ENCODE results near the gene POGZ. TPM values are rescaled to one million over a fixed set of nuclear protein-coding genes. Genes with fewer than 3 reads are reported as not detected.
"Not testable (repeated sequence)": the region's sequence is repeated elsewhere in the genome, so short reads cannot be mapped to it uniquely, and the experiment has no call there.

Gene POGZ
- total RNA-seq, 1 experiment from 2014 or later, result 7.9 TPM

DNA sequence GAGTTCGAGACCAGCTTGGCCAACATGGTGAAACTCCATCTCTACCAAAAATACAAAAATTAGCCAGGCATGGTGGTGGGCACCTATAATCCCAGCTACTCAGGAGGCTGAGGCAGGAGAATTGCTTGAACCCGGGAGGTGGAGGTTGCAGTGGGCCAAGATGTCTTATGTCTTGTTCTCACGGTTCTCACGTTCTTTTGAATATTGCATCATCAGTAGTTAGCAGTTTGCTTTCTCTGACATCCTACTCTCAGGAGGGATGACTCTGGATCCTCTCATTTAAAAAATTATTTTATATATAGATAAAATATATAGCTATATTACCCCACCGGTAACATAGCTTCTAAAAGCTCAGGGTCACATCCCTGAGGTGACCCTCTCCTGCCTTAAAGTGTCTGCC is 63.0 kb downstream of the POGZ start:
- in situ Hi-C loops (cut with HindIII; ENCODE audit: low pct_unique_long_range_greater_than_20kb, low sequenced_read_pairs); DNase-seq (ENCODE audit: low read depth): not testable (repeated sequence)

DNA sequence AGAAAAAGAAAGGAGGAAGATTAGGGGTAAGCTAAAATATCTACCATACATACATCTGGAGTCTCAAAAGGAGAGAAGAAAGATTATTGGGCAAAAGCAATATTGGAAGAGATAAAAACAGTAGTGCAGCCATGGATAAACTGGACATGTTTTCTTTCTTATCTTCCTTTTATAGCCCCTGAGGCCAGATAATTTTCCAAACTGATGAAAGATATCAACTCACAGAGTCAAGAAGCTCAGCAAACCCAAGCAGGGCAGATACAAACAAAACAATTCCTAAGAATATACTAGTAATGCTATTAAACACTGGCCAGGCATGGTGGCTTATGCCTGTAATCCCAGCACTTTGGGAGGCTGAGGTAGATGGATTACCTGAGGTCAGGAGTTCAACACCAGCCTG is 65.7 kb downstream of the POGZ start:
- in situ Hi-C loops (cut with HindIII; ENCODE audit: low pct_unique_long_range_greater_than_20kb, low sequenced_read_pairs), result no loop called here
- no peak for DNase-seq (ENCODE audit: low read depth)

DNA sequence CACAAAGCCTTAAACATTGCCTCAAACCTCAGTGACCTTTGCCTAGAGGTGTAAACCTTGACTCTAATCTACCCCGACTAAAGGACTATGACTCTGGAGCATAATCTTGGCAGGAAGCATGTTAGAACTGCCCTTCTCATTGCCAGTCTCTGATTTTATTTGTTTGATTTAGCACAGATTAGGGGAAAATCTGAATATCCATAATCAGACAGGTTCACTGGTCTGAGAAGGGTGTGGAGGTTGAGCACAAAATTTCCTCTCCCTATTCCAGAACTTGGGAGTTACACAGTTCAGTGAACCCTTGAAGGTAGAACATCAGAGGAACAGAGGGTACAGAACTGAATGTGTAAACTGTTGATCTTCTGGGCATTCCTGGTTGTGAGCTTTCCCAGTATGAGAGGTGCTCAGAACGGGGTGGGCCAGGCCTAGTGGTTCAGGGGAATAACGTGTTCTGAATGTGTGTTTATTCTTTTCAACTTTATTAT is 68.2 kb downstream of the POGZ start:
- no peak for DNase-seq (ENCODE audit: low read depth)
- in situ Hi-C loops (cut with HindIII; ENCODE audit: low pct_unique_long_range_greater_than_20kb, low sequenced_read_pairs), result no loop called here

DNA sequence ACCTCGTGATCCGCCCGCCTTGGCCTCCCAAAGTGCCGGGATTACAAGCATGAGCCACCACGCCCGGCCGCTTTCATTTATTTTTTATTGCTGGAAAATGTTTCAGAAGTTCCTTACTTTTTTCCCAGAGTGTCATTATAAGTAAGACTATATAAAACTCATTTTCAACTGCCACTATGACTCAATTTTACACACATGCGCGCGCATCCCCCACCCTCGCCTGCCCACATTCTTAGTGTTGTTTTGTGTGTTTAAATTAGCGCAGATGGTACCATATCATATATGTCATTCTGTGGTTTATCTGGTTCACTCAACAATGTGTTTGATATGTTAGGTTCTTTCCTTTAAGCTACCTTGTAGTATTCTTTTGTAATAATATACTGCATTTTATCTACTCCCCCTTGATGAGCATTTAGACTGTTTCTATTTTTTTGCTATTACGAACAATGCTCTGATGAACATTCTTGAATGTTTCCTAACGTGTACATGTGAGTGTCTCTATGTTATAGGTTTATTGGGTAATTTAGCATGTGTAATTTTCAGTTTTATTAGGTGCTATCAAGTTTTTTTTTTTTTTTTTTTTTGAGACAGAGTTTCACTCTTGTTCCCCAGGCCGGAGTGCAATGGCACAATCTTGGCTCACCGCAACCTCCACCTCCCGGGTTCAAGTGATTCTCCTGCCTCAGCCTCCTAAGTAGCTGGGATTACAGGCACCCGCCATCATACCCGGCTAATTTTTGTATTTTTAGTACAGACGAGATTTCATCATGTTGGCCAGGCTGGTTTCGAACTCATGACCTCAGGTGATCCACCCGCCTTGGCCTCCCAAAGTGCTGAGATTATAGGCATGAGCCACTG is 68.8 kb downstream of the POGZ start:
- in situ Hi-C loops (cut with HindIII; ENCODE audit: low pct_unique_long_range_greater_than_20kb, low sequenced_read_pairs), result not testable (repeated sequence)

DNA sequence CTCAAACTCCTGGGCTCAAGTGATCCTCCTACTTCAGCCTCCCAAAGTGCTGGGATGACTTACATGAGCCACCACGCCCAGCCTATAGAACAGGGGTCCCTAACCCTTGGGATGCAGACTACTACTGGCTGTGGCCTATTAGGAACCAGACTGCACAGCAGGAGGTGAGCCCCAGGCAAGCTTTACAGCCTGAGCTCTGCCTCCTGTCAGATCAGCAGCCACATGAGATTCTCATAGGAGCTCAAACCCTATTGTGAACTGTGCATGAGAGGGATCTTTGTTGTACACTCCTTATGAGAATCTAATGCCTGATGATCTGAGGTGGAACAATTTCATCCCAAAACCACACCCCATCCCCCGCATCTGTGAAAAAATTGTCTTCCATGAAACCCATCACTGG is 73.3 kb downstream of the POGZ start:
- no peak for DNase-seq (ENCODE audit: low read depth)
- in situ Hi-C loops (cut with HindIII; ENCODE audit: low pct_unique_long_range_greater_than_20kb, low sequenced_read_pairs), result no loop called here

More for the DNA sequence above, 68.8 kb downstream of the POGZ start:
- DNase-seq (ENCODE audit: low read depth), result not testable (repeated sequence)

DNA sequence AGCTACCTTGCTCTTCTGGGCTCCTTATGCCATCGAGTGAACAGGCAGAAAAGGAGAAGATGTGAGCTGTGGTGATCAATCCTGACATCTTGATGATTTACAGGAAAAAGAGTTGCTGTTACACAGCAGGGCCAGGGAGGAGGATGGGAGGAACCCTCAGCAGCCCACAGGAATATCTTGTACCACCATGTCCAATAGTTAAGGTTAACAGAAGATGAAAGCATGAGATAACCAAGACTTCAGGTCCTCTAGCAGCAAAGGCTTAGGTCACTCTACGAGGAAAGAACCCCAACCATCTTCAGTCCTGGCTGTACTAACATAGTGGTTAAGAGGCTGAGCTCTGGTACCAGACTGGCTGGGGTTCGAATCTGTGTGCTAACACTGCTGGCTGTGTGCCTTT is 74.7 kb downstream of the POGZ start:
- no peak for DNase-seq (ENCODE audit: low read depth)
- in situ Hi-C loops (cut with HindIII; ENCODE audit: low pct_unique_long_range_greater_than_20kb, low sequenced_read_pairs), result no loop called here

DNA sequence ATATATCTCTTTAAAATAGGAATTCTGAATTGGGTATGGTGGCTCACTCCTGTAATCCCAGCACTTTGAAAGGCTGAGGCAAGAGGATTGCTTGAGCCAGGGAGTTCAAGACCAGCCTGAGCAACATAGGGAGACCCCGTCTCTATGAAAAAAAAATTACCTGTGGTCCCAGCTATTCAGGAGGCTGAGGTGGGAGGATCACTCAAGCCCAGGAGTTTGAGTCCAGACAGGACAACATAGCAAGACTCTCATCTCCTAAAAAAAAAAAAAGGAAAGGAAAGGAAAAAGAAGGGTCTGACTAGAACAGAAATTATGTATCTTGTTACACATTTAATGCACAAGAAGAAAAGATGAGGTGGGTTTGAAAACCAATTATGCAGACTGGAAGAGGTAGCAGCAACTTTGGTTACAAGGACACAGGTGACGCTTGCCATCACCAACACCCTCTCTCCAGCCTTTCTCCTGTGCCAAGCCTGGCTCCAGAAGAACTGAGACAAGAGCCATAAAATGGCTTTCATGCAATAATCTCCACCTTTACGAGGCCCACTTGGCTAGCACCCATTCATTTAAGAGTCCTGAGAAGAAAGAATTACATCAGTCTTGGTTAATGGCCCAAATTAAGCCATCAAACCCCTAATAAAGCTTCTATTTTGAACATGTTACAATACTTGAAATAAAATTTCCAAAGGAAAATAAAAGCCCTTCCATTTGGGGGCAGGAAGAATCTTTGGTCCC is 82.0 kb downstream of the POGZ start:
- no peak for DNase-seq (ENCODE audit: low read depth)
- in situ Hi-C loops (cut with HindIII; ENCODE audit: low pct_unique_long_range_greater_than_20kb, low sequenced_read_pairs), result no loop called here

DNA sequence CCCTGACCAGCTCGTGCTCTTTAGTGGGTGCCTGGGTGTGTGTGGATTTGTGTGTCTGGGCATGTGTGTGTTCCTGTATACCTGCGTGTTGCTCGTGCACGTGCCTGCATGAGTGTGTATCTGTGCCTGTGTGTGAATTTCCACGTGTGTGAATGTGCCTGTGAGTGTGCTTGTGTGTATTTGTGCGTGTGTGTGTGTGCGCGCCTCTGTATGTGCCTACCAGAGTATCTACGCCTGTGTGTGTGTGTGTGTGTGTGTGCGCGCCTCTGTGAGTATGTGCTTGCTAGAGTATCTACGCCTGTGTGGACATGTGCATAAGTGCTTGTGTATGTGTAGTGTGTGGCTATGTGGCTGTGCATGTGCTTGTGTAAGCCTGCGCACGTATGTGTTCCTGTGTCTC is 86.1 kb downstream of the POGZ start:
- in situ Hi-C loops (cut with HindIII; ENCODE audit: low pct_unique_long_range_greater_than_20kb, low sequenced_read_pairs), result no loop called here
- no peak for DNase-seq (ENCODE audit: low read depth)

DNA sequence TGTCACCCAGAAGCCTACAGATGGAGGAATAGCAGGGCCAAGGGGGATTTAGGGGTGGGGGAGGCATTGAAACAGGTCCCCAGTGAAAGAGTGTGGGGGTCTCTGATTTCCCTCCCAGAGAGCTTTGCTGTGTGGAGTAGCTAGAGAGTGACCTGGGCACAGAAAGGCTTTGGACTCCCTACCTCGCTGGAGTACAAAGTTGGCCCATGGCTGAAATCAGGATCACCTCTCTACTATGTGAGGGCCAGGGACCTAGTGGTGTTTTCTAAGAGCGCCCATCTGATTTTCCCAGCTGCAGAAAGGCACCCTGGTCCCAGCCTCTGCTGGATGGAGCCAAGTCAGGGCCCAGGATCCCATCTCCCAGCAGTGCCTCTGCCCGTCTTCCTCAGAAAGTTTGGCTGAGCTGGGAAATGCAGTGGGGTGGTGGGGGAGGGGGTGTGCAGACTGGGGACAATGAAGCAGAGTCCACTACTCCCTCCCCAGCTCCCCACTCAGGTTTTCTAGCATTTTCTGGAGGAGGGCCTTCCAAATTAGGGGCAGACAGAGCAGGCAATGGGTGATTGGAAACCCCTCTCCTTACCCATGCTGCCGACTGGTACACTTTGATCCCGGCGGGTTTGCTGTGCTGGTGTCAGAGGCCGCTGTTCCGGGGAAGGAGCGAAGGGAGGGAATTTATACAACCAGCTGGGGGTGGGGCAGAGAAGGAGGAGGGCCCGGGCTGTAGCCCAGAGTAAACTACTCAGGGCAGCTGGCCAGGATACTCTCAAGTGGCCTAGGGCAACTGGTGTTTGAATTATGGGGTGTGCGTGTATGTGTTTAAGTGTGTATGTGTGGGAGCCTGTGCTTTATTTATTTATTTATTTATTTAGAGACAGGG is 87.0 kb downstream of the POGZ start, which contains the start of gene SELENBP1:
Gene SELENBP1 (minus strand): TSS at position 648 of the 877 bp plus-strand sequence. CDS start 64 bp downstream, at position 584.
- in situ Hi-C loops (cut with HindIII; ENCODE audit: low pct_unique_long_range_greater_than_20kb, low sequenced_read_pairs), result no loop called here
- DNase-seq (ENCODE audit: low read depth), result no peak

DNA sequence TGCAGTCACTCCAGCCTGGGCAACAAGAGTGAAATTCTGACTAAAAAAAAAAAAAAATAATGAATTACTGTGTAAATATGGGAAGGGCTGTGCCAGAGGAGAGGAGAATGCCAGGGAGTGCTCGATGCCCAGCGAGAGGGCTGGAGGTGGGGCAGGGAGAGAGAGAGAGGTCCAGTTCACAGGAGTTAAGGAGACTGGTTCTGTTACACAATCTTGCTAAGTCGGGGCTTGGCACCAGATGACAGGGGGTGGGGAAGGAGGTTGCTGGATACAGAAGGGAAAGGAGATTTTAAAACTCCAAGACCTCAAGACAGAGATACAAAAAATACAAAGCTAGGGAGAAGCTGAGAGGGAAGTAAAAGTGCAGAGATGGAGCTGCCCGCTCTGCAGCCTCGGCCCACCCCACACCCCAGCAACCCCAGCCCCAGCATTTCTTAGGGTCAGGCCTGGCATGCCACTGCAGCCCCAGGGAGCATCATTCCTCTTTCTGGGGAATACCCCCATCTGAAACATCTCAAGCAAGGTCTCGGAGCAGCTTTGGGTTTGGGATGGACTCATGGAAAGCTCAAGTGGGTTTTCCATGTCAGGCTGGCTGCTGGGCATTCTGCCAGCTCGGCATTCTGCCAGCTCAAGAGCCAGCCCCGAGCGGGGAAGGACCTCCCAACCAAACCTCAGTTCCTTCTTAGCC is 87.8 kb downstream of the POGZ start:
- DNase-seq (ENCODE audit: low read depth), result no peak
- in situ Hi-C loops (cut with HindIII; ENCODE audit: low pct_unique_long_range_greater_than_20kb, low sequenced_read_pairs), result no loop called here

DNA sequence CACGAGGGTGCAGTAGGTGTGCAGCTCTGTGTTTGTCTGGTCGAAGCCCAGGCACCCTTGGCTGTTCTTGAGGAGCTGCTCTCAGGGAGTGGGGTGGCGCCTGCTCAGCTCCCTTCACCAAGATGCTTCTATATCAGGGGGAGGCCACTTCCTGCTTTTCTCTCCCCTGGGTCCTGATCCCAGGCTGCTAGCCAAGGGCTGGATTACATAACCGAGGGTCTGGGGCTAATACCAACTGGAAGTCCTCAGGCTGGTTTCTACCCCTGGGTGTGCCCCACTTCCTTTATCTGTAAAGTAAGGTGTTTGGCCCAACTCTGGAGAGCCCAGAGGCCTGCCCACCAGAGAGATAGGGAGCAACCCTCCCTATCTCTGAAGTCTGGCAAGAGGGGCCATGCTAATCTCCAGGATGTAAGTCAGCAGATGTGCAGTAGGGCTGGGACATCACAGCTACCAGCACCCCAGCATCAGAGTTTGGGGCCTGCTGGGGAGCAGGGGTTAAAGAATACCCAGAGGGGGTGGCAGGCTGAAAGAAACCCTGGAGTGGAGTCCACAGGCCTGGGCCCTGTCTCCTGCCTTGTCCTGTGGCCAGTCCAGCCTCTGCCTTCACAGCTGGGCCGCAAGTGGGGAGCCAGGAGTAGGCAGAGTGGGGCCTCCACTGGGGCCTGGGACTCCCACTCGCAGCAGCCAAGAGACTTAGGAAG is 88.9 kb downstream of the POGZ start:
- DNase-seq (ENCODE audit: low read depth), result no peak
- in situ Hi-C loops (cut with HindIII; ENCODE audit: low pct_unique_long_range_greater_than_20kb, low sequenced_read_pairs), result no loop called here

DNA sequence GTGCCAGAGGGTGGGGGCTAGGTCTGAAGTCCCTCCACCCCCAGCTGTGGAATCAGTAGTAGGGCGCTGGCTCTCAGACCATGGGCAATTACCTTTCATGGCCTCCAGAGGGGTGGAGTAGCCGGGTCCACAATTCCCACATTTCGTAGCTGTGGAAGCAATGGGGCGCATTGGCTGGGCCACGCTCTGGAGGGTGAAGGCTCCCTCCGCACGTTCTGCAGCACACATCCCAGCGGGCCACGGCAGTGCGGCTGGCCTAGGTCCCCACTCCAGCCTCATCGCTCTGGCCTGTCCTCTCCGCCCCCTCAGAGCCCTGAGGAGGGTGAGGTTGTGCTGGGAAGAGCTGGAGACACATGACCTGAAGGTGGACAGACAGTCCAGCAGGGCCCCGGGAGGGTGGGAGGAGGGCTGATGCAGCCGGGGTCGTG is 89.7 kb downstream of the POGZ start:
- in situ Hi-C loops (cut with HindIII; ENCODE audit: low pct_unique_long_range_greater_than_20kb, low sequenced_read_pairs), result no loop called here
- no peak for DNase-seq (ENCODE audit: low read depth)

DNA sequence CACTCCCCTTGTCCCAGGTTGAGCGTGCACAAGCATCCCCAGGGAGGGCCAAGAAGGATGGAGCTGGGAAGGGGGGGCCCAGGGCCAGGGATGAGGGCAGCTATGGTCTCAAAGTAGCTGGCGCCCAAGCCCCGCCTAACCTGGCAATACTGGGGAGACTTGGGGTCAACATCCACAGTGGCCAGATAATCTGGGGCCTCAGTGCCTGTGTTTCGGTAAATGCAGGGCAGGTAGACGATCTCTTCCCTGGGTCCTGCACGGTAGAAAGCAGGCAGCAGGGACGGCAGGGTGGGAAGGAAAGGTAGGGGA is 90.0 kb downstream of the POGZ start:
- DNase-seq (ENCODE audit: low read depth), result no peak

DNA sequence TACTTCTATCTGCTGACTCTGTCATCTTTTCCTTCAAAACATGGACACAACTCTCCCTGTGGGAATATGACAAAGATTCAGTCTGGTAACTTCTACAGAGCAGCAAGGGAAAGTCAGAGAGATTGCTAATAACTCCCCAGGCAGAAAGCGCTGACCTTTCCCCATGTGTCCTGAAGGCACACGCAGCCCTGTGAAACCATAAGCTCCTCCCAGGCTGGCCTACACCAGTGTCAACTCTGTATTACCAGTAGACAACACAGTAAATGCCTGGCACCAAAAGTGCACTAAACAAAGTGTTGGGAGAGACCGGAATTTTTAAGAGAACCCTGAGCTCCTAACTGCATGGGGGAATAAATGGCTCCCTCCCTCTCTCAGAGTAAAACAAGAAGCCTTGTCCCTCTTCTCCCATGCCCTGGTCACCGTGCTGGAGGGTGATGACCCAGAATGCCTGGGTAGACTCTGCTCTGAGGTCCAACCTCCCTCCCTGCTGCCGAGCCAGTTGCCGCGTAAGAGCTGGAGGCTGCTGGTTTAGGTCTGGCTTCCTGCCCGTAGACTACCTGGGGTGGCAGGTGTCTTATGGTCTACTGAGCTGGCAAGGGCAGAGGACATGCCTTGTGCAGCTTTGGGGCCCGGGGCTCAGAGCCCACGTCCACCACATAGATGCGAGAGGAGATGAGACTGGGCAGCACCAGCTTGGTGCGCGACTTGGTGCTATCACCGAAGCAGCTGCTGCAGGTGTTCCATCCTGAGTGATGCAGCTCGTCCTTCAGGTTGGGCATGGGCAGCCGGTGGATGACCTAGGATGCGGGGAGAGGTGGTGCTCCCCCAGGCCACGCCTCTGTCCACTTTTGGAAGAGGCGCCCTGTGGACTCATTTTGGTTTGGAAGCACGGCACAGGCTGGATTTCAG is 90.6 kb downstream of the POGZ start:
- in situ Hi-C loops (cut with HindIII; ENCODE audit: low pct_unique_long_range_greater_than_20kb, low sequenced_read_pairs), result no loop called here
- no peak for DNase-seq (ENCODE audit: low read depth)

More for the DNA sequence above, 90.0 kb downstream of the POGZ start:
- in situ Hi-C loops (cut with HindIII; ENCODE audit: low pct_unique_long_range_greater_than_20kb, low sequenced_read_pairs), result no loop called here

DNA sequence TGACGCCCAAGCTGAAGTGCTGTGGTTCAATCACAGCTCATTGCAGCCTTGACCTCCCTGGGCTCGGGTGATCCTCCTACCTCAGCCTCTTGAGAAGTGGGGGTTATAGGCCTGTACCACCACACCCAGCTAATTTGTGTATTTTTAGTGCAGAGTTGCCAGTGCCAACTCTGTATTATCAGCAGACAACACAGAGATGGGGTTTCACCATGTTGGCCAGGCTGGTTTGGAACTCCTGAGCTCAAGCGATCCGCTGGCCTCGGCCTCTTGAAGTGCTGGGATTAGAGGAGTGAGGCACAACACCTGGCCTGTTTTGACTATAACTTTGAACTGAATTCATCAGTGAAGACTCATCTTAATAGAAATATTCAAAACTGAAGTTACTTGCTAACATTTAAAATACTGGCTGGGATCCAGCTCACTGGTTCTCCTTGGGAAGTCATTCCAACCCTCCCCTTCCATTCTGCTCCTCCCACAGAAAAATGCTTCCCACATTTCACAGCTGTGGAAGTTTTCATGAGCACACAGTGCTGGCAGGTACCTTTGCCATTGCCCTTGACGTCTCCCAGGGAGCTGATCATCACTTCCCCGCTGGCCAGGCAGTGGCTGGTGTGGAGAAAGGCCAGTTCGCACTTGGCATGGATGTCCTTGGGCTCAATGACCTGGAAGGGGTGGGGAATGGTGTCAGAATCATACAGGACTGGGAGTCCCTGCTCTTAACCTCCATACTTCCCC is 91.5 kb downstream of the POGZ start:
- in situ Hi-C loops (cut with HindIII; ENCODE audit: low pct_unique_long_range_greater_than_20kb, low sequenced_read_pairs), result no loop called here
- DNase-seq (ENCODE audit: low read depth), result no peak

DNA sequence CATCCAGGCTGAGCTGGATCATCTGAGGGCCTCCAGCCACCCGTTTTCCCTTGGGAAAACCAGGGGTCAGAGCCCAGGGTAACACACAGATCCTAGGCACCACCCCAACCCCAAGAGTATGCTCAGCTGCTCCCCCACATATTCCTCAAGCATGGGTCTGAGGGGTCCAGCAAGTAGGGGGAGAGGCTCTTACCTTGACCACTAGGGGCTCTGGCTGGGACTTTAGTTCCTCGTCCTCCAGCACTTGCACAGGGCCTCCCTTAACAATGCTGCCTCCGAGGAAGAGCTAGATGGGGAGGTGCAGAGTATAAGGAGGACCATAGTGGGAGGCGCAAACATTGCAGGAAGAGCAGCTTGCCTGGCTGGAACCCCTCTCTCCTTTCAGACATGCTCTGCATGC is 94.3 kb downstream of the POGZ start:
- DNase-seq (ENCODE audit: low read depth), result no peak
- in situ Hi-C loops (cut with HindIII; ENCODE audit: low pct_unique_long_range_greater_than_20kb, low sequenced_read_pairs), result no loop called here

Measured in Caki2 (cell line).